Right lobe of liver (tissue), 4 donors: ENCODE data around the gene POLG2.

Experiments used
- CTCF ChIP-seq, 4 donors: fragments of 200-600 bp in 3 of 4; fragments of 450-650 bp in 1 of 4; IDR thresholded peaks; one replicate each; pipeline versions ENCODE4 v1.5.1 to v1.8.0; 2016 to 2022; ENCODE audit warnings: antibody characterized with exemption in 4 of 4, mild to moderate bottlenecking in 2 of 4
- POLR2A ChIP-seq: fragments of 450-650 bp; IDR thresholded peaks from one replicate; pipeline ENCODE4 v1.6.1; 2017; ENCODE audit warnings: antibody characterized with exemption, mild to moderate bottlenecking
- donor health status: DM: no; HTN: no; CAD: no.
- donor health status: DM: no; HTN: no; CAD: no.
- donor health status: DM: no; HTN: yes; CAD: no.

- no peak for TF ChIP-seq CTCF (IDR thresholded peaks at IDR 0.05)
- peak; percentile 68 for TF ChIP-seq POLR2A
Measured at GRCh38 chr17:64505340-64506200, 8.7 kb upstream of the POLG2 start.
